IMR-90 (cell line): ENCODE results near the gene HOXD13. TPM values are rescaled to one million over a fixed set of nuclear protein-coding genes. Genes with fewer than 3 reads are reported as not detected.
A peak's percentile ranks its signal among the peaks of the same experiment; 100 is the strongest.

Experiments
- ATAC-seq: fragments of 200-7000 bp; cut with Tn5 transposase; 2 replicates; pipeline ENCODE4 v1.9.1; 2020; ENCODE audit warnings: low read depth, mild to moderate bottlenecking, moderate library complexity
- BruUV-seq: library from RNA; stranded (reverse); fragments of 400-500 nt; replicated peaks from 2 replicates; lab custom pipeline; 2021; lab: Mats Ljungman, UMichigan
- CTCF ChIA-PET: fragments of 300-600 bp; formaldehyde crosslinking; extraction: SDS; loops from one replicate; lab custom pipeline; 2021; ENCODE audit warnings: antibody characterized with exemption; lab: Yijun Ruan, JAX
- POLR2A ChIA-PET: fragments of 300-600 bp; sonication (Branson Sonifier 250); formaldehyde crosslinking; loops from one replicate; lab custom pipeline; 2022; ENCODE audit warnings: antibody characterized with exemption; ENCODE audit not compliant: unreplicated experiment; lab: Charles Lee
- DNase-seq: peaks from one replicate; pipeline ENCODE4 v3.0.0; 2013
- H2AFZ ChIP-seq: replicated peaks from 2 replicates; pipeline ENCODE3; 2013; ENCODE audit warnings: low read length, mild to moderate bottlenecking; ENCODE audit not compliant: poor library complexity
- H2AK5ac ChIP-seq: 2 replicates; pipeline ENCODE4 v1.6.1; 2013; ENCODE audit warnings: low read depth, low read length, inconsistent platforms
- H2AK9ac ChIP-seq: replicated peaks from 2 replicates; pipeline ENCODE3; 2013; ENCODE audit warnings: mild to moderate bottlenecking, low read depth, low read length, moderate library complexity; ENCODE audit not compliant: poor library complexity
- H2BK120ac ChIP-seq: 2 replicates; pipeline ENCODE4 v1.6.1; 2013; ENCODE audit warnings: low read depth, low read length, inconsistent platforms
- H2BK15ac ChIP-seq: 3 replicates; pipeline ENCODE4 v1.6.1; 2013; ENCODE audit warnings: low read depth, low read length, inconsistent platforms
- H2BK20ac ChIP-seq: 2 replicates; pipeline ENCODE4 v1.6.1; 2013; ENCODE audit warnings: low read depth, mild to moderate bottlenecking, inconsistent platforms, low read length, moderate library complexity
- H2BK5ac ChIP-seq: 2 replicates; pipeline ENCODE4 v1.6.1; 2013; ENCODE audit warnings: mild to moderate bottlenecking, low read depth, low read length, inconsistent platforms; ENCODE audit not compliant: poor library complexity, severe bottlenecking
- H3K14ac ChIP-seq: replicated peaks from 2 replicates; pipeline ENCODE4 v1.6.1; 2013; ENCODE audit warnings: low read depth, low read length, inconsistent platforms
- H3K18ac ChIP-seq: 2 replicates; pipeline ENCODE4 v1.6.1; 2013; ENCODE audit warnings: low read depth, low read length, control low read depth
- H3K23ac ChIP-seq: 2 replicates; pipeline ENCODE4 v1.6.1; 2013; ENCODE audit warnings: low read depth, low read length, inconsistent platforms
- H3K27ac ChIP-seq: 2 replicates; pipeline ENCODE4 v1.5.1; 2013; ENCODE audit warnings: mild to moderate bottlenecking, control low read depth, low read length; ENCODE audit not compliant: insufficient read depth
- H3K27me3 ChIP-seq: 2 replicates; pipeline ENCODE4 v1.6.1; 2013; ENCODE audit warnings: low read length; ENCODE audit not compliant: control insufficient read depth, insufficient read depth
- H3K36me3 ChIP-seq: 2 replicates; pipeline ENCODE4 v1.6.1; 2013; ENCODE audit warnings: low read length, mixed read lengths; ENCODE audit not compliant: control insufficient read depth, insufficient read depth
- H3K4ac ChIP-seq: 2 replicates; pipeline ENCODE4 v1.6.1; 2013; ENCODE audit warnings: low read depth, low read length, inconsistent platforms
- H3K4me1 ChIP-seq: 2 replicates; pipeline ENCODE4 v1.6.1; 2013; ENCODE audit warnings: low read length, mixed read lengths; ENCODE audit not compliant: control insufficient read depth, insufficient read depth
- H3K4me2 ChIP-seq: 2 replicates; pipeline ENCODE4 v1.6.1; 2013; ENCODE audit warnings: low read depth, mild to moderate bottlenecking, control low read depth, low read length, moderate library complexity
- H3K4me3 ChIP-seq: 2 replicates; pipeline ENCODE4 v1.5.1; 2013; ENCODE audit warnings: low read depth, mild to moderate bottlenecking, control low read depth, low read length, moderate library complexity; ENCODE audit not compliant: insufficient read depth
- H3K56ac ChIP-seq: 2 replicates; pipeline ENCODE4 v1.6.1; 2013; ENCODE audit warnings: low read length, inconsistent platforms; ENCODE audit not compliant: insufficient read depth; ENCODE audit errors: extremely low read depth
- H3K79me1 ChIP-seq, 2 experiments: 2 replicates each; pipeline ENCODE4 v1.6.1; 2013; ENCODE audit warnings: low read length in 2 of 2, inconsistent platforms in 1 of 2, low read depth in 1 of 2
- H3K9ac ChIP-seq: 2 replicates; pipeline ENCODE4 v1.6.1; 2013; ENCODE audit warnings: low read depth, low read length, control low read depth
- H3K9me1 ChIP-seq: 2 replicates; pipeline ENCODE4 v1.6.1; 2013; ENCODE audit warnings: low read length, inconsistent platforms; ENCODE audit not compliant: insufficient read depth
- H3K9me3 ChIP-seq: 2 replicates; pipeline ENCODE4 v1.6.1; 2013; ENCODE audit warnings: low read length; ENCODE audit not compliant: control insufficient read depth, insufficient read depth
- H4K20me1 ChIP-seq: 2 replicates; pipeline ENCODE4 v1.6.1; 2013; ENCODE audit warnings: low read length, inconsistent platforms; ENCODE audit not compliant: insufficient read depth
- H4K5ac ChIP-seq: 2 replicates; pipeline ENCODE4 v1.6.1; 2013; ENCODE audit warnings: mild to moderate bottlenecking, low read depth, low read length, control low read depth
- H4K8ac ChIP-seq, 2 experiments: 2 replicates each; pipeline ENCODE4 v1.6.1; 2013; ENCODE audit warnings: low read depth in 2 of 2, low read length in 2 of 2, control low read depth in 1 of 2, inconsistent platforms in 1 of 2
- H4K91ac ChIP-seq: 2 replicates; pipeline ENCODE4 v1.6.1; 2013; ENCODE audit warnings: low read depth, low read length, inconsistent platforms; ENCODE audit not compliant: insufficient read depth
- CEBPB ChIP-seq: IDR thresholded peaks from 2 replicates; pipeline ENCODE4 v1.6.1; 2012; ENCODE audit warnings: low read depth, low read length, improper control_type of control experiment
- MAZ ChIP-seq: IDR thresholded peaks from 2 replicates; pipeline ENCODE4 v1.6.1; 2012; ENCODE audit warnings: low read depth, mild to moderate bottlenecking, low read length, improper control_type of control experiment, moderate library complexity, borderline replicate concordance
- NFE2L2 ChIP-seq: fragments of 150-350 bp; IDR thresholded peaks from 2 replicates; pipeline ENCODE4 v1.6.1; 2016; ENCODE audit warnings: low read depth, mild to moderate bottlenecking, low read length
- RAD21 ChIP-seq: IDR thresholded peaks from 2 replicates; pipeline ENCODE4 v1.6.1; 2012; ENCODE audit warnings: low read length, improper control_type of control experiment
- RCOR1 ChIP-seq: IDR thresholded peaks from 2 replicates; pipeline ENCODE4 v1.6.1; 2012; ENCODE audit warnings: mild to moderate bottlenecking, low read length, improper control_type of control experiment; ENCODE audit not compliant: insufficient replicate concordance
- SMC3 ChIP-seq: fragments of 150-350 bp; IDR thresholded peaks from 2 replicates; pipeline ENCODE4 v1.6.1; 2016; ENCODE audit warnings: low read depth, mild to moderate bottlenecking, antibody characterized with exemption, low read length, moderate library complexity
- USF2 ChIP-seq: fragments of 150-350 bp; IDR thresholded peaks from 2 replicates; pipeline ENCODE4 v1.6.1; 2017; ENCODE audit warnings: mild to moderate bottlenecking, antibody characterized with exemption, low read length, low read depth
- WGBS, 2 experiments: methylation state at CpG; one replicate each; pipeline versions ENCODE4 v1.1.5 to v1.1.7; 2013; ENCODE audit warnings: missing lambda C conversion rate in 2 of 2; ENCODE audit not compliant: insufficient read length in 1 of 2; ENCODE audit errors: extremely low coverage in 2 of 2; 5-methylcytosine and 5-hydroxymethylcytosine counted together
- dilution Hi-C: fragments of 300-500 bp; cut with HindIII; formaldehyde crosslinking; loops from one replicate; pipeline ENCODE4 v1.14.3; 2018; ENCODE audit warnings: low sequenced_read_pairs; ENCODE audit not compliant: unreplicated experiment
- in situ Hi-C: fragments of 300-500 bp; cut with MboI; formaldehyde crosslinking; loops from 3 replicates; pipeline ENCODE4 v1.14.3; 2019; ENCODE audit warnings: low sequenced_read_pairs, inconsistent platforms, mixed read lengths
- intact Hi-C: fragments of 100-400 bp; cut with micrococcal nuclease; formaldehyde crosslinking; loops from 2 replicates; pipeline ENCODE4 v1.10.0; 2022
- polyA plus RNA-seq, 3 experiments: library from polyadenylated mRNA; depleted of rRNA; stranded (reverse); fragments of >200 nt; gene quantifications; 2 replicates each; pipeline ENCODE4 v1.2.3, GENCODE V29; 2012; ENCODE audit warnings: low replicate concordance in 1 of 3
- total RNA-seq: library from RNA; depleted of rRNA; stranded (reverse); fragments of >200 nt; gene quantifications from 2 replicates; pipeline ENCODE4 v1.2.3, GENCODE V29; 2012
- TF ChIP-seq, protein P1 (sequence below): conservative IDR thresholded peaks from 2 replicates; pipeline ENCODE4 v1.5.1; 2012; ENCODE audit warnings: mild to moderate bottlenecking, low read depth, low read length, improper control_type of control experiment

Gene HOXD13
- total and polyA plus RNA-seq, 2 of the 4 experiments (the other 2 are of a cell fraction), result not detected

DNA sequence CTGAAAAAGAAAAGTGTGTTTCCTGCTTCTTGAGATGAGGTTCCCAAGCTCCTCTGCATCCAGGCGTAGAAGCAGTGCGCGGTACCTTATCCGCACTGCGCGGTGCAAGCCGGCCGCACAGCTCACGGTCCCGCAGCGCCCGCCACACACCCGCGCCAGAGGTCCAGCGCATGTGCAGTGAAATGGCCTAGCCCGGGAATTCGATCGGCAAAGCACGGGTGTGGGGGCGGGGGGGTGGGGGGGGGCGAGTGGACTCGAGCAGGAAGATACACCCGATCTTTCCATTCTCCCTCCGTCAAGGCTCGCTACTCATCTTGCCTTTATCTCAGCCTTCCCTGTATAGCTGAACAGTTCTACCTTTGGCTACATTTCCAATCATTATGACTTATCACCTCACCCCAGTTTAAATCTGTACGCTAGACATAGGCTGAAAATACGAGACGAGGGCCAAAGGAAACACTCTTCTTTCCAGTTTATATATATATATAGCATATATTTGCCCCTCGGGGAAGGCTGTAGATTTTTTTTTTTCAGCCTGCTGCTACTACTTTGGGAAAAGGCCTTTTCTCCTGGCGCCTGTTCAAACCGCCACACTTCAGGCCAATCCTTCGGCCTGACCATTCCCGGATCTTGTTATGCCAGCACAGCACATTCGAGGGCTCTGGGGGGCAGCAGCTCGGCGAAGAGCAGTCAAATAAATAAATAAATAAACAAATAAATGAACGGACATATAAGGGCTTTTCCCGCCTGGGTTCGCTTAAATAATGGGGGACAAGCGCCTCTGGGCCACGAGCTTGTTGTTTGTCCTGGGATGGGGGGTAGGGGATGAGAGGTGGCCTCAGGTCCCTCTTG, 47.4 kb downstream of the HOXD13 start (continued):
- TF ChIP-seq MAZ, result no peak

GRCh38 chr2:176140513-176141317, 48.2 kb downstream of the HOXD13 start:
- Histone ChIP-seq H4K20me1 (no peaks in the 10 kb centered on the region), H4K5ac (no peak overlapping the region), H2AK9ac (no peak overlapping the region), H2BK15ac (no peak overlapping the region), H3K14ac (no peak overlapping the region), H3K4me1 (no peaks in the 10 kb centered on the region), H2BK20ac (no peak overlapping the region), H3K4ac (no peak overlapping the region), H3K4me2 (peak overlapping the region; percentile 88), H4K91ac (no peak overlapping the region), H3K27me3 (peaks cover 74% of the 10 kb centered on the region), H4K8ac (no peak overlapping the region), H3K79me1 (no peaks in the 10 kb centered on the region), H3K56ac (no peak overlapping the region), H3K18ac (no peak overlapping the region), H3K9me1 (no peaks in the 10 kb centered on the region), H2AFZ (peak overlapping the region; percentile 88), H2BK5ac (no peak overlapping the region), H3K9ac (no peak overlapping the region), H3K23ac (no peak overlapping the region), H3K36me3 (no peaks in the 10 kb centered on the region), H2AK5ac (no peak overlapping the region), H3K4me3 (peak overlapping the region; percentile 50), H2BK120ac (no peak overlapping the region), H3K9me3 (peaks cover 3% of the 10 kb centered on the region), H3K27ac (no peak overlapping the region)
- TF ChIP-seq SMC3 (peak; percentile 85), RCOR1 (no peak), NFE2L2 (no peak), MAZ (peak; percentile 83; the same call in 1 of the 2 replicates), CEBPB (no peak), USF2 (no peak), RAD21 (peak; percentile 93)
- TF ChIP-seq, protein P1, sequence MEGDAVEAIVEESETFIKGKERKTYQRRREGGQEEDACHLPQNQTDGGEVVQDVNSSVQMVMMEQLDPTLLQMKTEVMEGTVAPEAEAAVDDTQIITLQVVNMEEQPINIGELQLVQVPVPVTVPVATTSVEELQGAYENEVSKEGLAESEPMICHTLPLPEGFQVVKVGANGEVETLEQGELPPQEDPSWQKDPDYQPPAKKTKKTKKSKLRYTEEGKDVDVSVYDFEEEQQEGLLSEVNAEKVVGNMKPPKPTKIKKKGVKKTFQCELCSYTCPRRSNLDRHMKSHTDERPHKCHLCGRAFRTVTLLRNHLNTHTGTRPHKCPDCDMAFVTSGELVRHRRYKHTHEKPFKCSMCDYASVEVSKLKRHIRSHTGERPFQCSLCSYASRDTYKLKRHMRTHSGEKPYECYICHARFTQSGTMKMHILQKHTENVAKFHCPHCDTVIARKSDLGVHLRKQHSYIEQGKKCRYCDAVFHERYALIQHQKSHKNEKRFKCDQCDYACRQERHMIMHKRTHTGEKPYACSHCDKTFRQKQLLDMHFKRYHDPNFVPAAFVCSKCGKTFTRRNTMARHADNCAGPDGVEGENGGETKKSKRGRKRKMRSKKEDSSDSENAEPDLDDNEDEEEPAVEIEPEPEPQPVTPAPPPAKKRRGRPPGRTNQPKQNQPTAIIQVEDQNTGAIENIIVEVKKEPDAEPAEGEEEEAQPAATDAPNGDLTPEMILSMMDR, result peak; percentile 82
- DNase-seq, result peak; percentile 46
- CTCF ChIA-PET, result interaction anchor here (0.6 to 2.5 kb wide), 18 partner anchors 9 to 1161 kb away, joined by 3 to 24 read pairs (median 3); no protein-coding TSS in a partner anchor
- ATAC-seq, result peak; percentile 95
- dilution Hi-C loops (no loop called here), in situ Hi-C loops (loop anchor here (5.0 kb wide), 1 partner anchor 412 kb away; no protein-coding TSS in a partner anchor), intact Hi-C loops (loop anchor here (1.0 to 2.0 kb wide), 4 partner anchors 315 to 674 kb away; no protein-coding TSS in a partner anchor)
- WGBS, 2 experiments, result 18% methylated on average over 18 of the region's 48 CpGs; no CpG with 5 or more reads in 1 of the 2 experiments
- POLR2A ChIA-PET, result no interaction called here
- BruUV-seq, result no TSS peak
